Hematopoietic multipotent progenitor cell treated with erythropoietin and hydrocortisone succinate and interleukin-3 and kit ligand, for 15 days (in vitro differentiated cells): ENCODE measurements around the gene CD247.

Source experiments
- DNase-seq: peaks from one replicate; pipeline ENCODE4 v3.0.0-alpha.2; 2015; ENCODE audit warnings: low spot score

The CD247 gene

DNA sequence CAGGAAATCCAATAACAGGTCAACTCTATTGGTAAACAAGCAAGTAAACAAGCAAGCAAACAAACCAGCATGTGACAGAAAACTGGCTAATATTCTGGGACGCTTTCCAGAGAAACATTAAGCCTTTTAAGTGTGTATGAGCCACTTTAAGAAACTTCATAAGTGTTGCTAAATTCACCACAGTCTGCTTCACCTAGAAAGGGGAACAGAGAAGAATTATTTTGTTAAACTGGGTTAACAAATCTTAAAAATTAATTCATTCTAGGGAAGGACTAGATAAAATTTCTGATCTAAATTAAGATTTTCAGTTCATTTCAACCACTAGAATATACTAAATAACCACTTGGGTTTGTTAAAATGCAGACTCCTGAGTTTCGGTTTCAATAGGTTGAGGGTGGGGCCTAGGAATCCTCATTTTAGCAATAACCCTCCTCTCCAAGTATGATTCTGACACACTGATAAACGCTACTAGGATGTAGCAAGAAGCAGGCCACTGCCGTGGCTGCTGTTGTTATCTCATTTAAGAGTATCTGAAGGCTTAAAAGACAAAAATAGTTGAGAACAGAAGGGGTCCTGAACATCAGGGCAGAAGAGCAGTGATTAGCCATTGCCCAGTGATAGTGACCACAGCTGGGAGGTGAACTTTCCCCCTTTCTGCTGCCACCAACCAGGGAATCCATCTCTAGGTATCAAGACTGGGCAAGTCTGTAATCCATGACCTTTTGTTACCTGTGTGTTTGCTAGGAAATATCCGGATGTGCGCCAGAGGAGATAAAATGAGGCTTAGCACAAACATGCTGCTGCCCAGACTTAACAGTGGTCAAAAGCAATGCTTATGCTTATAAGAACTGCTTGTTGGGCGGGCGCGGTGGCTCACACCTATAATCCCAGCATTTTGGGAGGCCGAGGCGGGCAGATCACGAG, 24.0 kb upstream of the CD247 start:
- DNase-seq = peak; percentile 51

DNA sequence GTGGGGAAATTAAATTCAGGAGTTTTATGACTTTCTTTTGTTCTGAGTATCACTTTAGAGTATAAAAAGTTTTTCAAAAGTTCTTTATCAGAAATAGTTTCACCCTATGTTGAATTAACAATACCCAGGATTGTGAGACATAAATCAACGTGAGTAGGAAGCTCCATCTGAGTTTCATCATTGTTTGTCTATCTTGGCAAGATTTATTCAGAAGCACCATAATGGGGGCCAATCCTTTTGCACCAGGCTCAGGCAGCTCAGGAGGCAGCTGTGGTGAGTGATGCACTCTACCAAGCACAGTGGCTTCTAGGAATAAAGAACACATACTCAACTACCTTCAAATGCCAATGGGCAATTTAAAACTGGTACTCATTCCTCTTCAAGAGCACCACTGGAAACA, 23.3 kb upstream of the CD247 start:
- DNase-seq = no peak

DNA sequence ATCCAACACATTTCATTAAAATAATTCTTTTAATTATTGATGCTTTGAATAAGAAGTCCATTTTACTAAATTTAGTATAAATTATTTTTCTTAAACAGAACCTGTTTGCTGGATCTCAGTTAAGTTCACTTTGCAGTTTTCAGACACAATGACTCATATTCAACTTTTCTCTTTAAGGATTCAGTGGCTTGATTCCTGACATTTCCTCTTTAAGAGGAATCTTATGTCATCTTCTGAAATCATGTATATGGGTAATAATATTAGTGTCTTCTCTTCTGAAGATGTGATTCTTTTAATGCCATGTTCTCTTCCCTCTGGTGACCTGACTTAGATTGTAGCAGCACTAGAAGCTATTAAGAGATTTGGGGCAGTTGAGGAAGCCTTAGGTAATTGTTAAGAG, 22.7 kb upstream of the CD247 start:
- DNase-seq = no peak

DNA sequence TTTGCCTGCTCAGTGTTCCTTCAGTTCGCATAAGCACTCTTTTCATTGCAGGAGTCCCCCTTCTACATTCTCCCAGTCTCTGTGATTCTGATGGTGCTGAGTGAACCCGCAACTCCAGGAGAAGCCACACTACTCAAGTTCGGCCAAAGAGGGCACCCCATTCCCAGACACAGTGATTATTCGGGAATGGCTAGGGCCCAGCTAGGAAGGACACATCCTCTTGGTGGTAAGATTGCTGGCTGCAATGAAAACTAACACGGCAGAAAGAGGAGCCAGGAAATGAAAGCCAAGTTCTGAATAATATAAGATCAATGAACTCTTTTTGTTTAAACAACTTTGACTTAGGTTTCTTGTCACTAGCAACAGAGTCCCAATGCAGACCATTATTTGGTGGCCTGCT, 20.3 kb upstream of the CD247 start:
- no peak for DNase-seq

DNA sequence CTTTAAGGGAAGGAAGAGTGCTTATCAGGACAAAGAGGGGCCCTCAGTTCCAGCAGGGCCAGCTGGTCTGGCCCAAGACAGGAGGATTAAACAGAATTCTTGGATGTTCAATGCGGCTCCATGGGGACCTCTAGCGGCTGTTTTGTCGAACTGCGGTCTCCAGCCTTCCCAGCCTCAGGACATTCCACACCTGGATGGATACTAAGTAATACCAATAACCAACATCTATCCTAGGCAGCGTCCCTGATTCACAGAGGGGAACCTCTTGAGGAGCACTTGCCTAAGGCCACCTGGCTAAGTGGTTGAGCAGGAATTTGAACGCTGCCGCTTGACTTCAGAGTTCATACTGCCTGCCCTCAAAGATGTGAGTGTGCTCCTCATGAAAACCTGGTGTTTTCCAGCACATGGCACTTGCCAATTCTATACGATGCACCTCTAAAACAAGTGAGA, 15.5 kb upstream of the CD247 start:
- peak; percentile 70 for DNase-seq

DNA sequence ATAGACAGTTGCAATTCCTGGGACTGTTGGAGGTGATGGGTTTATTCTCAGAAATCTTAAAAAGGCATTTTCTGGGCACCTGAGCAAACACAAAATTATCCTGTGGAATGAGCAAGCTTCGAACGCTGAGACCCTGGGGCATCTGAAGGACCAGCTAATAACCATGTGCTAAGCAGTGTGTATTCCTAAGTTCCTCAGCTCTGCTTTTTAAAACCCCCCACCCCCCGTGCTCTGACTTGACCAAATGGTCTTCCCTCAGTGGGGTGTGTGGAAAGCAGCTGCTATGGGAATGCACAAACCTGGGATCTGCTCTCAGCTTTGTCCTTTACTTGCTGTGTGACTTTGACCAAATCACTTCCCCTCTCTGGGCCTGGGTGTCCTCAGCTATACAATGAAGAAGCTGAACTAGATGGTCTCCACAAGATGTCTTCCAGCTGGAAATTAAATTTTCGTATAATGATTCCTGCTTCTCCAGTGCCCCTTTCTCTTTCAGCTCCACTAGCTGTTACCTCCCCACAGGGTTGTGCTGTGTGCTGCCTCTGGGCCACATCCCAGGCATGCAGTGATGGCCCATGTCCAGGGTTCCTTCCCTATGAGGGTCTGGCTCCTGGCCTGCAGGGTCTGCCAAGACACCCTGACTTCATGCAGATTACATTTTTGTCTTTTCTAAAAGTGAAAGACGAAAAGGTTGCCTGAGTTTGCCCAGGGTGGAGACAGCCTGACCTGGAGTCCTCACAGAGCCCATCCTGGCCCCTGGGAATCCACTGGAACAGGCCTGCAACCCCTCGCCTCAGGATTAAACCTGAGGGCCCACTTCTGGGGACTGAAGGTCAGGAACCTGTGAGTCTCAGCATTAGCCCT, 14.9 kb upstream of the CD247 start:
- DNase-seq = no peak

DNA sequence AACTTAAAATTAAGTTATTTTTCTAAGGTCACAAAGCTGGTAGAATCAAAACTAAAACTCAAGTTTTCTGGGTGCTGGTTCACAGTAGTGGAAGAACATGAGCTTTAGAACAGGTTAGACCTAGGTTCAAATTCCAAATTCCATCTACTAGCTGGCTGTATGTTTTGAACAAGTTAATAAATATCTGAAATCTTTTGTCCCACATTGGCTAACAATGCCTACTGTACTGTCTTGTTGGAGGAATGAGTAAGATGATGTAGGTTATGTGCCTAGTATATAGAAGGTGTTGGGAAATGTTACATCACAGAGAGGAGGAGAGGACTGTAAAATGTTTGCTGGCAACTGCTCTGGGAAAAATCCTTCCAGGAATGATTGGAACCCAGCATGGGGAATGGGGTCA, 14.0 kb upstream of the CD247 start:
- no peak for DNase-seq

DNA sequence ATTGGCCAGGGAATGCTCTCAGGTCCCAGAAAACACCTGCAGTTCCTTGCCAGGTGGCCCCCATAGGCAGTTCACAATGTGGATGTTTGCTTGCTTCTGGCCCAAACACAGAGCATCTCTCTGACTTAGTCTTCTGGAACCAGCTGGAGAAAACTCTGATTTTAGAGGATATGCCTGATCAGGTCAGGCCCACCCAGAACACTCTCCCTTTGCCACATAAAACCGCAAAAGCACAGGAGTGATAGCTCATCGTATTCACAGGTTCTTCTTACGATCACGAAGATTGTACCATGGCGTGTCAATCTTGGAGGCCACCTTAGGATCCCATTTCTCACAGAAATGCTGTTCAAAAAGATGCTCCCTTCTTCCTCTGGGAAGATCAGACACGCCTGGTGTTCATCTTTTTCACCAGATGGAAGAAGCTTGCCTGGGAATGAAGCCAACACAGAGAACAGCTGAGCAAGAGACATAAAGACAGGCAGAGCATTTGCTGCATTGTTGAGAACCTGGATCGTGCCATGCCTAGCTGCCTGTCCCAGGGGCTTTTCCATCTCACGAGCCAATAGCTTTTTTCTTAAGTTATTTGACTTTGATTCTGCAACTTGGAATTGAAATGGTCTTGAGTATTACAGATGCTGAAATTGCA, 11.6 kb upstream of the CD247 start:
- no peak for DNase-seq

DNA sequence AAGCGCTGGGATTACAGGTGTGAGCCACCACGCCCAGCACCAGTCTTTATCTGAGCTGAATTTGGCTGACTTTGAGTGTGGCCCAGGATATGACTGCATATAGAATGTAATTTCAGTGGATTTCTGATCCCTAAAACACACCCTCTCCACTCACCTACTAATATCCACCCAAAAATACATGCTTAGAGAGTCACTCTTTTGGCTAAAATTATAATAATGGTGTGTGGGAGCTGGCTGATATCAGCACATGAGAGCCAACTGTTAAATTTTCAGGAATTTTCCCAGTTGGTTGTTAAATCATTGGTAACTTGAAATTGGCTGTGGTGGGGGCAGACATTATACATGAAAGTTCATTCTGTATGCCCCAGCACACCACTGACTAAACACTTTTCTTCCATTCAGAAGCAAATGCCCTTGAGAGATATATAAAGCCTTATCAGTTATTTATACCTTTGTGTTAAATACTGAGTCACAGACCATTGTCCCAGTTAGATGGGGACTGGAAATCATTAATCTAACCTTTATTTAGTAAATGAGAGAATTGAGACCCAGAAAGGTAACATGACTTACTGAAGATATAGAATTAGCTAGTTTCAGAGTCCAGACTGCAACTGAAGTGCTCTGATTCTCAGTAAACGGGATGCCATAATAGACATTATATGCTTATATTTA, 9.9 kb upstream of the CD247 start:
- no peak for DNase-seq

DNA sequence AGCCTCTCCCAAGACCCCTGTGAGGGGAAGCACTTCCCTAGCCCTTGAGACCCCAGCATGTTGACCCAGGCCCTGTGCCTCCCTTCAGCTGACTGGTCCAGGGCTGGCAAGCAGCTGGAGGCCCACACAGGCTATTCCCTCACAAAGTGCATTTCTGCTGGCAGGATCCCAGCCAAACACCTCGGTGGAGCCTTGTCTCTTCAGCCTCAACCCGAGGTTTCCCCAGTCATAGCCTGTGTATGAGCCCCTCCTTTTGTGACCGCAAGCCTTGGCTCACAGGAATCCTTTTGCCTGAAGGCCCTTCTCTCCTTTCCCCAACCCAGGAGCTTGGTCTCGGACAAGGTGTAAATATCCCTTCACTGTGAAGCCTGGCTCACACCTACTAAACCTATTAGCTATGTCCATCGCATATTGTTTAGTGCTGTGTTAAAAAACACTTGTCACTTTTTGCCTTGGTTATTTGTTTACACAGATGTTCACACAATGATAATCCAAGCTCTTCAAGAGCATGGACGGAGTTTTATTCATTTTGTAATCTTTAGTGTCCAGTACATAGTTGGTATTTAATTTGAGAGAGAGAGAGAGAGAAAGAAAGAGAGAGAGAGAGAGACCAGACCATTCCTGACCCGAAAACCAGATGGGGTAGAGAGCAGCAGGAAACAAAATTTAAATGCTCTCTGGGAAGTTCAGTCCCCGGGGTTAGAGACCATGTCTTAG, 8.5 kb upstream of the CD247 start:
- DNase-seq = no peak

DNA sequence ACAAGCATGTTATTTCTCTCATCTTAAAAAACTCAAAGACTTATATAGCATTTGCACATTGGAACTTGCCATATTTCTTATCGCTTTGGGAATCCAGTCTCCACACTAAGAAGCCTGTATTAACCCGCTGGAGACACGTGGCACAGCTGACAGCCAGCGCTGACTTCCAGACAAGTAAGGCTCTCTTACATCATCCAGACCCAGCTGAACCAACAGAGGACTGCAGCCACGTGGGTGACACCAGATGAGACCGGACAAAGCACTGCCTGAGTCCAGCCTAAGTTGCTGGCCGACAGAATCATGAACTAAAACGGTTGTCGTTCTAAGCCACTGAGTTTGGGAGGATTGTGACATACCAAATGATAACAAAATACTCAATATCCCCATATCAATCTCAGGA, 6.3 kb upstream of the CD247 start:
- no peak for DNase-seq

DNA sequence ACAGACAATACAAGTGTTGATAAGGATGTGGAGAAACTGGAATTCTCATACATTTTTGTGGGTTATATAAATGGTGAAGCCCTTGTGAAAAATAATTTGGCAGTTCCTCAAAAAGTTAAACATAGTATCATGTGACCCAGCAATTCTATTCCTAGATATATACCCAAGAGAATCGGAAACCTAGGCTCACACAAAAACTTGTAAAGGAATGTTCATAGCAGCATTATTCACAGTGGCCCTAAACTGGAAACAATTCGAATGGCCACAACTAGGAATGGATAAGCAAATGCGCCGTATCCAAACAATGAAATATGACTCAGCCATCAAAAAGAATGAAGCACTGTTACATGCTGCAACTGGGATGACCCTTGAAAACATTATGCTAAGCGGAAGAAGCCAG, 3.9 kb upstream of the CD247 start:
- DNase-seq = no peak

DNA sequence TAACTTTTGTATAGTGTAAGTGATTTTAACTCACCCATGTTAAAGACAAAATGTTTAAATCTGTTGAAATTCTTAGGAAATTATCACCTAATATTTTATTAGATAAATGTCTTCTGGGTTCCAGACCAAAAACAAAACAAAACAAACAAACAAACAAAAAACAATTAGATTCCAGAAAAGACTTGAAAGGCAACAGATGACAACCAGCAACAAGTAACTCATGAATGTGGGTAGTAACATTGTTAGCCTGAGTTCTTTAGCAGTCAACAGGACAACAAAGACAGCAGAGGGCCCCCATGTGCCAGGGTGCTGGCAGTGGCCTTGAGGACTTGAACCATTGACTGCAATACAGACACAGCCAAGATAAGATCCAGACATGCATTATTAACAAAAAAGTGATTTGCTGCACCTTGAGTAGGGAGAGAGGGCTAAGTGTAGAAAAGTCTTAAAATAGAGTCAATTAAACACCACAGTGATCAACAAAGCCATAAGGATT, 2.4 kb upstream of the CD247 start:
- peak; percentile 30 for DNase-seq

DNA sequence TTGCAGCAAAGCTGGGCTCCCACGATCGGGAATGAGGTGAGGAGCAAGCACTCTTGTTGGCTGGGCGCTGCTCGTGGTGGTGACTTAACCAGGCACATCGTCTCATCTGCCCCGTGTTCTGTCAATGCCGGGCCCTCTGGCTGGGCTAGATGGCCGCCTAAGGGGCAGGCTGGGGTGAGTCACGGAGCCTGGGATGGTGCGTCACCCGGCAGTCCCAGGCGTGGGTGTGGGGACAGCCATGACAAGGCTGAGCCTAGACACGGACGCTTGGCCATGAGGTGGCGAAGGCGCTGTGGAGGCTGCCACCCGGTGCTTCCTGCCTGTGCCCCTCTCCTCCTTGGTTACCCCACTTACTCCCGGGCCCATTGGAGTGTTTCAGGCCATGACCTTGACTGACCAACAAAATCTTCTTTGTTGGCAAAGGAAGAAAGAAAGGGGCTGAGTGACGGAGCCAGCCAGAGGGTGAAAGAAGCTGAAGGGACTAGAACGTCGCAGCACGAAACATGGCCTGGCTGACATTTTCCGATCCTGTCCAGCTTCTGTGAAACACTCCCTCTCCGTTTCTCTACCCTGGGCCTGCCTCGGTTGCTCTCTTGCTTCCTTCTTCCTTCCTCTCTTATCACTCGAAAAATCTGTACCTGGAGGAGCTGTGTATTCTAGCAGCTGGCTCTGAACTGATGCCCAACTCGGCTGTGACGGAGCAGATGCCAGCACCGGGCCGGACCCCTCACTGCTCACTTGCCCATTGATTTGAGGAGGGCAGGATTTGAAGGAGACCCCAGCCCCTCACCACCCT, 596 bp downstream of the CD247 start:
- no peak for DNase-seq

DNA sequence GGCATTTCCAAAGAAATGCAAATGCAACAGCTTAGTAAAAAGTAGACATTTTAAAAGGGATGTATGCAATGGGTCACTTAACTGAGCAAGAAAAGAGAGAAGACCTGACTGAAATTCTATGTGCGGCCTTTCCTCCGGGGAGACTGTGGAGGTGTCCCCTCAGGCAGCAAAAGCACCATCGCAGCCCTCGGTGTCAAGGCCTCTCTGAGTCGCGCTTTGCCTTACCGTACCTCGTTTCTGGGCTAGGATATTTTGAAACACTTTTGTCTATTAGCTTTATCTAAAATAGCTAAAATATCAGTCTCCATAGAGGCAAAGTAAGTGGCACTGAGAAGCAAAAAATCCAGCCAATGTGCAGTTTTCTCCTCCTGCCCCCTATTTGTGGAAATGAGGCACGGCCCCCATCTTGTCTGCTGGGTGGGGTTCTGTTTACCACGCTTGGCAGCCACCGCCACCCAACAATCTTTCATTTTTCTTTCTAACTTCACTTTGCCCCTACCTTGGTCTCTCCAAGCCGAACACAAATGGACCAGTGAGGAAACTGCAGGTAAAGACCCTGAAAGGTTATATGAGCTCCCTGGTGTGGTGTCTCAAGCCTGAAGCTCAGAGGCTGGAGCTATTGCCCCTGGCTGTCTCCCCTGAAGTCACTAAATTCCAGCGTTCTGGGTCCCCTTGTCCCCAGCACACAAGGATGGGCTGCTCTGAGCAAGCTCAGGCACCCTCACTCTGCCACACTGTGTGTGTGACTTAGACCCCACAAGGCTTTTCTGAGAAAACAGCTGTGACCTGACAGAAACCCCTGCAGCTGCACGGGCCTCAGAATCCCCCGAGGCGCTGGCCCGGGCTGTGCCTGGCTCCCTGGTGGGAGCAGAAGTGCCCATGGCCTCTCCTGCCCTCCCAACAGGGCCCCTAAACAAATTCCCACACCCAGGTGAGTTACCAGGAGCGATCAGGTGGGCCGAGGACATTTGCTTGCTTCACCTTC, 1.6 kb downstream of the CD247 start:
- DNase-seq = no peak

DNA sequence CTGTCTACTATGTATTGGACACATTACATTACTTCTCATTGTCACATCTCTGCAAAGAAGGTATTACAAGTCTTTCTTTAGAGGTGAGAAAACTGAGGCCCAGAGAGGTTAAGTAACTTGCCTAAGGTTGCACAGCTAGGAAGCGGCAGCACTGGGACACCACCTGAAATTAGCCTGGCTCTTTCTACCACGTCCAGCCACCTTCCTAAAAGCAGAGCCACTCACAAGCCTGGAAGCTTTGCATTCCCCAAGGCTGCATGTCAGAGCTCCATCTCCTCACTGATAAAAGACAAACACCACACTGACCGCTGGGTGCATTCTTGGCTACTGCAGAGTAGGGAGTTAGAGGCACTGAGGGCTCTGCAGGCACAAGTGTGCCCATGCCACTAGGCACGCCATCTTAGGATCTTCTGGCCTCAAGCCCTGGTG, 2.4 kb downstream of the CD247 start:
- no peak for DNase-seq

DNA sequence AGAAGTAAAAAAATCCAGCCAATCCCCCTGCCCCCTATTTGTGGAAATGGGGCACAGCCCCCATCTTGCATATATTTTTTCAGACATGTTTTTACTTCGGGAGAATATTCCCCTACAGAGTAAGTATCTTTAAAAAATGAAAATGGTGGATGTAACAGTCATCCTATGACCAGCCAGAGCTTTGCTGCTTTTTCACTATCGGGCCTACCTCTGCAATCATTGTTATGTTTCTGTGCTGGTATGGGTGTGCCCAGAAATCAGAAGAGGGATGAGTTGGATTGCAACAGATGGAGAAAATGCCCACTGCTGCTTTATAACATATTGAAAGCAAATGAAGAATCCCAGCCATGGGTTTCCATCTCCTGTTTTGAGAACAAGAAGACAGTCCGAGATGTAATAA, 2.9 kb downstream of the CD247 start:
- DNase-seq = no peak

DNA sequence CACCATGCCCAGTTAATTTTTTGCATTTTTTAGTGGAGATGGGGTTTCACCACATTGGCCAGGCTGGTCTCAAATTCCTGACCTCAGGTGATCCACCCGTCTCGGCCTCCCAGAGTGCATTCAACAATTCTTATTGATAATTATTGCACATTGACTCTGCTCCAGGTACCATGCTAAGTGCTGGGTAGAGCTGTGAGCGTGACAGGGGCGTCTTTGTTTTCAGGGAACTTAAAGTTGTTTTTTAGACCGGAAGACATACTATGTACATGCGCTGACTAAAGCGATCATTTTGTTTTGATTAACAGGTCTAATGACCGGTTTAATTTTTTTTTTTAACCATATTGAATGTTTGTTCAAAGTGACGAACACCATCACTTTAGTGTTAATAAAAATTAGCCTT, 4.0 kb downstream of the CD247 start:
- no peak for DNase-seq

DNA sequence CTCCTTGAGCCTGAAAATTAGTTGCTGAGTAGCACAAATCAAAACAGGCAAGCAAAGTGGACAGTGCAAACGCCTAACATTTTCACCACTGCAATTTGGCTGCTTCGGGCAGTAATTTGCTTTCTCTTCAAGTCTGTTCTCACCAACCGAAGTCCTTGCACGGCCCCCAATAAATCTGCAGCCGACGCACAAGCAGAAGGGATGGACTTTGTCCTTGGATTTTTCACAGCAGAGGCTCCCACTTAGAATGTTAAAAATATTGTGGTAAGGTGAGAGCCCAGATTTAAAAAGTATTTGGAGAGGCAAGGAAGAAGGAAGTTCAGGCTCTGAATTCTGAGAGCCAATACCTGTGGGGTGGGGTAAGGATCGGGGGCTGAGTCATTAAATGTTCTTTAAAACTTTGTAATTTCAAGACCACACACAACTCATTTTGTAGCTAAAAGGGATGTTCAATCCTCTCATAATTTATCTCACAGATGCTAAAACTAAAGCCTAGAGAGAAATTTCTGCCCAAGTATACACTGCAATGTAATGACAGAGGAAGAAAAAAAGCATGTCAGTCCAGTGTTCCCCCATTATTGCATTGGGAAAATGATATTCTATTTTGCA, 6.2 kb downstream of the CD247 start:
- no peak for DNase-seq
